GM23338 (cell line): ENCODE data around the gene ARHGEF17. TPM values are rescaled to one million over a fixed set of nuclear protein-coding genes. Genes with fewer than 3 reads are reported as not detected.

Experiments used
- ATAC-seq: fragments of 200-7000 bp; cut with Tn5 transposase; 3 replicates; pipeline ENCODE4 v1.9.1; 2020
- DNase-seq: peaks from one replicate; pipeline ENCODE4 v3.0.0-alpha.2; 2015; ENCODE audit warnings: low spot score
- H2AFZ ChIP-seq: fragments of 200-600 bp; sonication (generic); 2 replicates; pipeline ENCODE4 v1.8.0; 2016; ENCODE audit warnings: antibody characterized with exemption, mild to moderate bottlenecking, moderate library complexity
- H3F3A ChIP-seq: fragments of 200-600 bp; sonication (generic); replicated peaks from 2 replicates; pipeline ENCODE4 v1.8.0; 2017; ENCODE audit warnings: antibody characterized with exemption, mixed run types, low read depth
- H3K27ac ChIP-seq: fragments of 200-600 bp; sonication (generic); 2 replicates; pipeline ENCODE4 v1.6.1; 2016; ENCODE audit warnings: low read depth
- H3K27me3 ChIP-seq: fragments of 200-600 bp; sonication (generic); 2 replicates; pipeline ENCODE4 v1.8.0; 2016; ENCODE audit warnings: mild to moderate bottlenecking, mixed run types, moderate library complexity; ENCODE audit not compliant: insufficient read depth
- H3K36me3 ChIP-seq: fragments of 200-600 bp; sonication (generic); 2 replicates; pipeline ENCODE4 v1.8.0; 2016; ENCODE audit warnings: mild to moderate bottlenecking; ENCODE audit not compliant: insufficient read depth
- H3K4me1 ChIP-seq: fragments of 200-600 bp; sonication (generic); 2 replicates; pipeline ENCODE4 v1.8.0; 2016; ENCODE audit warnings: mild to moderate bottlenecking, moderate library complexity; ENCODE audit not compliant: insufficient read depth
- H3K4me2 ChIP-seq: fragments of 200-600 bp; sonication (generic); 2 replicates; pipeline ENCODE4 v1.7.1; 2017; ENCODE audit warnings: mixed run types
- H3K4me3 ChIP-seq: fragments of 200-600 bp; sonication (generic); 2 replicates; pipeline ENCODE4 v1.6.1; 2016; ENCODE audit warnings: mixed run types
- H3K79me2 ChIP-seq: fragments of 200-600 bp; sonication (generic); replicated peaks from 2 replicates; pipeline ENCODE4 v1.8.0; 2017; ENCODE audit warnings: mild to moderate bottlenecking; ENCODE audit not compliant: insufficient read depth
- H3K9me2 ChIP-seq: fragments of 200-600 bp; sonication (generic); 2 replicates; pipeline ENCODE4 v1.8.0; 2017; ENCODE audit not compliant: insufficient read depth
- H4K20me1 ChIP-seq: fragments of 200-600 bp; sonication (generic); replicated peaks from 2 replicates; pipeline ENCODE4 v1.8.0; 2017; ENCODE audit warnings: mild to moderate bottlenecking; ENCODE audit not compliant: insufficient read depth
- H3K27ac Mint-ChIP-seq: 2 replicates; pipeline ENCODE4 v1.8.0; 2020; ENCODE audit warnings: inconsistent platforms, mild to moderate bottlenecking, moderate library complexity, mixed read lengths
- H3K27me3 Mint-ChIP-seq: 3 replicates; pipeline ENCODE4 v1.8.0; 2022; ENCODE audit warnings: low read depth, mild to moderate bottlenecking, moderate library complexity, mixed read lengths, inconsistent platforms; ENCODE audit not compliant: insufficient read depth, poor library complexity
- H3K36me3 Mint-ChIP-seq: 3 replicates; pipeline ENCODE4 v1.8.0; 2021; ENCODE audit warnings: low read depth, mild to moderate bottlenecking, inconsistent platforms, moderate library complexity, mixed read lengths
- H3K4me1 Mint-ChIP-seq: 3 replicates; pipeline ENCODE4 v1.8.0; 2020; ENCODE audit warnings: mild to moderate bottlenecking, inconsistent platforms, mixed read lengths
- H3K4me3 Mint-ChIP-seq: 3 replicates; pipeline ENCODE4 v1.8.0; 2021; ENCODE audit warnings: moderate library complexity, mild to moderate bottlenecking, inconsistent platforms, mixed read lengths
- H3K9me3 Mint-ChIP-seq: 3 replicates; pipeline ENCODE4 v1.8.0; 2020; ENCODE audit warnings: moderate library complexity, mild to moderate bottlenecking, inconsistent platforms, mixed read lengths
- CREB1 ChIP-seq: fragments of 250-450 bp; sonication (Bioruptor Pico); IDR thresholded peaks from 2 replicates; pipeline ENCODE4 v1.5.0; 2020; ENCODE audit warnings: low read depth, mild to moderate bottlenecking, moderate library complexity
- EZH2 ChIP-seq: fragments of 200-600 bp; sonication (generic); IDR thresholded peaks from one replicate; pipeline ENCODE4 v1.8.0; 2017; ENCODE audit warnings: antibody characterized with exemption, mild to moderate bottlenecking, low read depth; ENCODE audit not compliant: unreplicated experiment
- EZH2phosphoT487 ChIP-seq: fragments of 200-600 bp; sonication (generic); IDR thresholded peaks from one replicate; pipeline ENCODE4 v1.8.1; 2018; ENCODE audit warnings: antibody characterized with exemption; ENCODE audit not compliant: unreplicated experiment
- JUNB ChIP-seq: IDR thresholded peaks from one replicate; pipeline ENCODE4 v1.6.1; 2016; ENCODE audit warnings: antibody characterized with exemption; ENCODE audit not compliant: unreplicated experiment
- NANOG ChIP-seq: IDR thresholded peaks from 2 replicates; pipeline ENCODE4 v1.6.1; 2016; ENCODE audit warnings: antibody characterized with exemption, borderline replicate concordance
- POLR2AphosphoS5 ChIP-seq: IDR thresholded peaks from 2 replicates; pipeline ENCODE4 v1.6.1; 2016; ENCODE audit warnings: antibody characterized with exemption, low read depth
- ZNF114 ChIP-seq: fragments of 250-450 bp; sonication (Bioruptor Pico); IDR thresholded peaks from 2 replicates; pipeline ENCODE4 v1.5.0; 2020; ENCODE audit warnings: mild to moderate bottlenecking, moderate library complexity
- polyA plus RNA-seq: library from polyadenylated mRNA; unstranded; fragments of >200 nt; fragmentation: Nextera tagmentation; extraction: Ambion mirVana; gene quantifications from 2 replicates; pipeline ENCODE4 v1.2.1, GENCODE V29; 2016
- total RNA-seq: library from RNA; depleted of rRNA; stranded (reverse); fragments of >200 nt; shearing (Covaris generic); gene quantifications from 2 replicates; pipeline ENCODE4 v1.2.3, GENCODE V29; 2014
- TF ChIP-seq, protein P1 (sequence below), 2 experiments: fragments of 200-600 bp in 1 of 2; sonication (generic) in 1 of 2; conservative IDR thresholded peaks; 2 replicates each; pipeline versions ENCODE4 v1.5.1 to v1.6.1; 2016 to 2017; ENCODE audit warnings: antibody characterized with exemption in 2 of 2, low read depth in 2 of 2, mild to moderate bottlenecking in 2 of 2, moderate library complexity in 1 of 2
- TF ChIP-seq, protein P2 (sequence below): IDR thresholded peaks from one replicate; pipeline ENCODE4 v1.6.1; 2018; ENCODE audit warnings: antibody characterized with exemption; ENCODE audit not compliant: unreplicated experiment

The ARHGEF17 gene
- total and polyA plus RNA-seq, 2 experiments from 2014 or later: 2.9 to 15.0 TPM

DNA sequence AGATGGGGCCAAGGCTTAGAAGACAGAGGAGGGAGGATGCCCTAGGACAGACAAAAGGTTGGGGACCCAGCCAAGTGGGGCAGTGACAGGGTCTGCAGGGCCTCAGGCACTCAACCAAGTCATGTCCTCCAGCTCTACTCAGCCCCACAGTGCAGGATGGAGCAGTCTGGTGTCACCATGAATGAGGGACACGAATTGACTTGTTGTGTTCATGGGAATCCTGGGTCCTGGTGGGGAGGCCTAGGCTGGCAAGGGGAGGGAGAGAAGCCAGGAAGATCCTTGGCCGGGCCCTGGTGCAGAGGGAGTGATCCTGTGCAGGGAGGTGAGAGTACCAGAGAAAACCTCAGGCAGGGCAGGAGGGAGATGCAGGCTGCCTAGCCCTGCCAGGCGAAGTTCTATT is 24.0 kb upstream of the ARHGEF17 start:
- Mint-ChIP-seq H3K36me3 (no peaks in the 10 kb centered on the region), H3K9me3 (no peaks in the 10 kb centered on the region; the same call in 2 of the 3 replicates), H3K4me3 (no peak overlapping the region), H3K4me1 (peaks cover 2% of the 10 kb centered on the region), H3K27me3 (peaks cover 17% of the 10 kb centered on the region), H3K27ac (no peak overlapping the region)
- Histone ChIP-seq H4K20me1 (no peaks in the 10 kb centered on the region), H3K9me2 (no peaks in the 10 kb centered on the region; the same call in 1 of the 2 replicates), H3K4me2 (no peak overlapping the region), H3K27me3 (no peaks in the 10 kb centered on the region), H3K36me3 (no peaks in the 10 kb centered on the region), H3K27ac (no peak overlapping the region), H2AFZ (no peak overlapping the region), H3K4me1 (no peaks in the 10 kb centered on the region; the same call in 1 of the 2 replicates), H3F3A (0 out of 2 replicates have a peak, but pooled peaks cover under 1% of the 10 kb centered on the region), H3K4me3 (no peak overlapping the region), H3K79me2 (no peaks in the 10 kb centered on the region)
- no peak for TF ChIP-seq ZNF114 (CRISPR knock-in tag)
- TF ChIP-seq POLR2AphosphoS5: no peak
- TF ChIP-seq, protein P1, sequence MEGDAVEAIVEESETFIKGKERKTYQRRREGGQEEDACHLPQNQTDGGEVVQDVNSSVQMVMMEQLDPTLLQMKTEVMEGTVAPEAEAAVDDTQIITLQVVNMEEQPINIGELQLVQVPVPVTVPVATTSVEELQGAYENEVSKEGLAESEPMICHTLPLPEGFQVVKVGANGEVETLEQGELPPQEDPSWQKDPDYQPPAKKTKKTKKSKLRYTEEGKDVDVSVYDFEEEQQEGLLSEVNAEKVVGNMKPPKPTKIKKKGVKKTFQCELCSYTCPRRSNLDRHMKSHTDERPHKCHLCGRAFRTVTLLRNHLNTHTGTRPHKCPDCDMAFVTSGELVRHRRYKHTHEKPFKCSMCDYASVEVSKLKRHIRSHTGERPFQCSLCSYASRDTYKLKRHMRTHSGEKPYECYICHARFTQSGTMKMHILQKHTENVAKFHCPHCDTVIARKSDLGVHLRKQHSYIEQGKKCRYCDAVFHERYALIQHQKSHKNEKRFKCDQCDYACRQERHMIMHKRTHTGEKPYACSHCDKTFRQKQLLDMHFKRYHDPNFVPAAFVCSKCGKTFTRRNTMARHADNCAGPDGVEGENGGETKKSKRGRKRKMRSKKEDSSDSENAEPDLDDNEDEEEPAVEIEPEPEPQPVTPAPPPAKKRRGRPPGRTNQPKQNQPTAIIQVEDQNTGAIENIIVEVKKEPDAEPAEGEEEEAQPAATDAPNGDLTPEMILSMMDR (conservative IDR thresholded peaks at IDR 0.05; ENCODE audit: low read depth in 2 of 2): no peak
- no peak for TF ChIP-seq EZH2
- TF ChIP-seq, protein P2, sequence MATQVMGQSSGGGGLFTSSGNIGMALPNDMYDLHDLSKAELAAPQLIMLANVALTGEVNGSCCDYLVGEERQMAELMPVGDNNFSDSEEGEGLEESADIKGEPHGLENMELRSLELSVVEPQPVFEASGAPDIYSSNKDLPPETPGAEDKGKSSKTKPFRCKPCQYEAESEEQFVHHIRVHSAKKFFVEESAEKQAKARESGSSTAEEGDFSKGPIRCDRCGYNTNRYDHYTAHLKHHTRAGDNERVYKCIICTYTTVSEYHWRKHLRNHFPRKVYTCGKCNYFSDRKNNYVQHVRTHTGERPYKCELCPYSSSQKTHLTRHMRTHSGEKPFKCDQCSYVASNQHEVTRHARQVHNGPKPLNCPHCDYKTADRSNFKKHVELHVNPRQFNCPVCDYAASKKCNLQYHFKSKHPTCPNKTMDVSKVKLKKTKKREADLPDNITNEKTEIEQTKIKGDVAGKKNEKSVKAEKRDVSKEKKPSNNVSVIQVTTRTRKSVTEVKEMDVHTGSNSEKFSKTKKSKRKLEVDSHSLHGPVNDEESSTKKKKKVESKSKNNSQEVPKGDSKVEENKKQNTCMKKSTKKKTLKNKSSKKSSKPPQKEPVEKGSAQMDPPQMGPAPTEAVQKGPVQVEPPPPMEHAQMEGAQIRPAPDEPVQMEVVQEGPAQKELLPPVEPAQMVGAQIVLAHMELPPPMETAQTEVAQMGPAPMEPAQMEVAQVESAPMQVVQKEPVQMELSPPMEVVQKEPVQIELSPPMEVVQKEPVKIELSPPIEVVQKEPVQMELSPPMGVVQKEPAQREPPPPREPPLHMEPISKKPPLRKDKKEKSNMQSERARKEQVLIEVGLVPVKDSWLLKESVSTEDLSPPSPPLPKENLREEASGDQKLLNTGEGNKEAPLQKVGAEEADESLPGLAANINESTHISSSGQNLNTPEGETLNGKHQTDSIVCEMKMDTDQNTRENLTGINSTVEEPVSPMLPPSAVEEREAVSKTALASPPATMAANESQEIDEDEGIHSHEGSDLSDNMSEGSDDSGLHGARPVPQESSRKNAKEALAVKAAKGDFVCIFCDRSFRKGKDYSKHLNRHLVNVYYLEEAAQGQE: no peak
- no peak for ATAC-seq
- no peak for DNase-seq

DNA sequence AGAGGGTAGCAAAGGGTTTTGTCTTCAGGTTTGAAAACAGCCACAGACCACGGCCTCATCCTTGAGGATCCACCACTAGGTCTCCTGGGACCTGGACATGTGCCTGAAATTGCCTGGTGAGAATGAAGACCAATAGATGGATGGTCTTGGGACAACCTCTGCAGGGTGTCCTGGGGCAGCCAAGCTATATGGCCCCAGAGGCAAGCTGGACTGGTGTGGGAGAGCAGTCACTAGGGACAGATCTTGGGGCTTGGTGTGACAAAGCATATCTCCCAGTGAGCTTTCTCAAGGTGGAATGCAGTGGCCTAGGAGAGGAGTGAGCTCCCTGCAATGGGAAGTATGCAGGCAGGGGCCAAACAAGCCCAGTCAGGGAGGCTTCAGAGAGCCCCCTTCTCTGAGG is 22.4 kb upstream of the ARHGEF17 start:
- H3K36me3 Mint-ChIP-seq: no peaks in the 10 kb centered on the region
- no peaks in the 10 kb centered on the region; the same call in 1 of the 3 replicates for H3K9me3 Mint-ChIP-seq
- Histone ChIP-seq H2AFZ (no peak overlapping the region), H4K20me1 (no peaks in the 10 kb centered on the region), H3K36me3 (no peaks in the 10 kb centered on the region), H3K27me3 (no peaks in the 10 kb centered on the region), H3K27ac (no peak overlapping the region), H3K4me1 (no peaks in the 10 kb centered on the region; the same call in 1 of the 2 replicates), H3K9me2 (no peaks in the 10 kb centered on the region), H3K79me2 (no peaks in the 10 kb centered on the region), H3K4me2 (no peak overlapping the region), H3F3A (0 out of 2 replicates have a peak, but pooled peaks cover 2% of the 10 kb centered on the region), H3K4me3 (no peak overlapping the region)
- ATAC-seq: no peak
- peaks cover 5% of the 10 kb centered on the region; the same call in 2 of the 3 replicates for H3K4me1 Mint-ChIP-seq
- no peak for DNase-seq
- H3K4me3 Mint-ChIP-seq: no peak overlapping the region
- peaks cover 16% of the 10 kb centered on the region for H3K27me3 Mint-ChIP-seq
- no peak overlapping the region for H3K27ac Mint-ChIP-seq
- TF ChIP-seq, protein P2: no peak
- TF ChIP-seq EZH2 (no peak), CREB1 (CRISPR knock-in tag) (no peak), EZH2phosphoT487 (no peak), NANOG (no peak), JUNB (no peak), POLR2AphosphoS5 (no peak)
